SK-N-MC (cell line): ENCODE results near the gene DDC.

ENCODE experiments used
- DNase-seq: peaks from one replicate; pipeline ENCODE4 v3.0.0-alpha.2; 2011; ENCODE audit warnings: low read depth, low spot score
- H3K27ac ChIP-seq: fragments of 200-600 bp; sonication (generic); 2 replicates; pipeline ENCODE4 v1.5.1; 2016; ENCODE audit warnings: mixed run types
- H3K36me3 ChIP-seq: fragments of 200-600 bp; sonication (generic); 2 replicates; pipeline ENCODE4 v1.6.1; 2017; ENCODE audit warnings: antibody characterized with exemption, low read length, mixed read lengths; ENCODE audit not compliant: insufficient read depth
- H3K4me3 ChIP-seq: fragments of 200-600 bp; sonication (generic); 2 replicates; pipeline ENCODE4 v1.5.1; 2016
- H3K9ac ChIP-seq: fragments of 200-600 bp; sonication (generic); 2 replicates; pipeline ENCODE4 v1.8.0; 2017; ENCODE audit warnings: mixed run types, mixed read lengths; ENCODE audit not compliant: insufficient read length
- H3K9me3 ChIP-seq: fragments of 200-600 bp; sonication (generic); 2 replicates; pipeline ENCODE4 v1.6.1; 2017; ENCODE audit warnings: low read depth, mild to moderate bottlenecking, antibody characterized with exemption, low read length, moderate library complexity, mixed read lengths
- EZH2 ChIP-seq: fragments of 200-600 bp; sonication (generic); IDR thresholded peaks from one replicate; pipeline ENCODE4 v1.6.1; 2017; ENCODE audit warnings: antibody characterized with exemption
- FOXP2 ChIP-seq: optimal IDR thresholded peaks from 2 replicates; pipeline ENCODE3; 2011; ENCODE audit warnings: mild to moderate bottlenecking, moderate library complexity; ENCODE audit not compliant: insufficient read depth; ENCODE audit errors: extremely low read length, control extremely low read depth
- POLR2AphosphoS5 ChIP-seq: IDR thresholded peaks from 2 replicates; pipeline ENCODE4 v1.6.1; 2012; ENCODE audit warnings: mild to moderate bottlenecking, low read depth, low read length, borderline replicate concordance

DDC gene

DNA sequence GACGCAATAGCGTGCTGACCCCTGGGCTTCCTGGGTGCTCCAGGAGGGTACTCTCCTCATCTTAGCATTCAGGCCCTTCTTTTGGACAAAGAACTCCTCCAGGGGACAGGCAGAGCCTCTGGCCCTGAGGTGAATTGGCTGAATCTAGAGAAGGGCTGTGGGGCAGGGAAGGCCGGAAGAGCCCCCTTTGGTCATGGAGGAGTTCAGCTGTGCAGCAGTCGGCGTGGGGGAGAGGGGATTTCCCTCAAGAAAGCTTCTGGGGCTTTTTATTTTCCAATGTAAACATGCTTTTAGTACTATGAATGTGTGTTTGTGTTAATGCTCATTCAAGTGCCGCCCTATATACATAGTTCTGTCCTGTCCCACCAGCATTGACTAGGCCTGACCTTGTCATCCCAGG lies 153.9 kb downstream of the DDC start:
- Histone ChIP-seq H3K9me3 (no peaks in the 10 kb centered on the region), H3K9ac (no peak overlapping the region)

DNA sequence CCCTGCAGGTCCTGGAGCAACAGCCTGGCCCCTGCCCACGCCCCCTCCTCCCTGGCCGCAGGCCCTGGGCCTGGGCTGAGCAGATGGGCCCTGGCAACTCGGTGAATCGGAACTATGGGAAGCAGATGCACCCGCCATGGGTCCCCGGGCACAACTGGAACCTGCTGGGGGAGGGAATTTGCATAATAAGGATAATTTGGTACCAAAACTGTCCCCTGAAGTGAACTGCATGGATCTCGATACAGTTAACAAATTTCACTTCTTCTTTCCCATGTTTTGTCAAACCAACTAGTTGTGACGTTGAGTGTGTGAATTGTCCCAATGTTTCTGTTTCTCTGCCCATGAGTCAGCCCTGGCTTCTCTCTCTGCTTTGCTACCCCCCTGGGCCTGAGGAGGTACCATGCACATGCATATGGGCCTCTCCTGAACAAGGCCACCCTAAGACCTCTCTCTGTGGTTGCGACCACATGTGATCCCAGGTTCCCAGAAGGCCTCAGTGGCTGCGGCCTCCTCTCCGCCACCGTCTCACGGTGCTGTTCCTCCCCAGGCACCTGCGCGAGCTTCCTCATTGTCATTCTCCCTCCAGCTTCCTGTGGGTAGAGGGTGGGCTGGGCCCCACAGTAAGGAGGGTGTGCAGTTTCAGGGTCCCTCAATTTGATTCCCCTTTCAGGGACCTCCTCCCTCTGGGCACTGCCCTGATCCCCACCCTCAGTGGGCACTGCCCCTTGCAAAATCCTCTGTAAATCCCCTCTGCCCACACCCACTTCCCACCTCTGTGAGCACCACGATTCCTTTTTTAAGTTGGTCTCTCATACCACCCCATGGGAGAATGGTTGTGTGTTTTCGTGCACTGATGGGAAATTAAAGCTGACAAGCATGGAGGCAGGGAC lies 155.1 kb downstream of the DDC start:
- Histone ChIP-seq H3K27ac (no peak overlapping the region), H3K9me3 (no peaks in the 10 kb centered on the region), H3K4me3 (no peak overlapping the region), H3K9ac (no peak overlapping the region), H3K36me3 (no peaks in the 10 kb centered on the region)
- DNase-seq, result no peak
- no peak for TF ChIP-seq POLR2AphosphoS5

More for the DNA sequence above, 153.9 kb downstream of the DDC start:
- no peak overlapping the region for H3K27ac ChIP-seq
- TF ChIP-seq FOXP2 (no peak), POLR2AphosphoS5 (no peak), EZH2 (no peak)
- DNase-seq, result no peak
- H3K4me3 ChIP-seq, result no peak overlapping the region
- no peaks in the 10 kb centered on the region for H3K36me3 ChIP-seq
